Measurements from ENCODE around the gene PHF12.

GRCh38 chr17:28880572-28880945 lies 70.8 kb downstream of the PHF12 start:
- no peak for TF ChIP-seq EZH2 (IDR thresholded peaks at IDR 0.05; ENCODE audit: low read length, missing control alignments)
- no peak for TF ChIP-seq CTCF (conservative IDR thresholded peaks at IDR 0.05 in 1 of 2, IDR thresholded peaks at IDR 0.05 in 1 of 2; ENCODE audit: low read depth in 1 of 2, low read length in 2 of 2)
